HG03064 (cell line): Measurements from ENCODE around the gene DHX35.

Experiments used
- ATAC-seq: cut with Tn5 transposase; IDR thresholded peaks from one replicate; pipeline ENCODE4 v1.9.1; 2021; ENCODE audit warnings: low read depth; ENCODE audit not compliant: unreplicated experiment

The DHX35 gene

DNA sequence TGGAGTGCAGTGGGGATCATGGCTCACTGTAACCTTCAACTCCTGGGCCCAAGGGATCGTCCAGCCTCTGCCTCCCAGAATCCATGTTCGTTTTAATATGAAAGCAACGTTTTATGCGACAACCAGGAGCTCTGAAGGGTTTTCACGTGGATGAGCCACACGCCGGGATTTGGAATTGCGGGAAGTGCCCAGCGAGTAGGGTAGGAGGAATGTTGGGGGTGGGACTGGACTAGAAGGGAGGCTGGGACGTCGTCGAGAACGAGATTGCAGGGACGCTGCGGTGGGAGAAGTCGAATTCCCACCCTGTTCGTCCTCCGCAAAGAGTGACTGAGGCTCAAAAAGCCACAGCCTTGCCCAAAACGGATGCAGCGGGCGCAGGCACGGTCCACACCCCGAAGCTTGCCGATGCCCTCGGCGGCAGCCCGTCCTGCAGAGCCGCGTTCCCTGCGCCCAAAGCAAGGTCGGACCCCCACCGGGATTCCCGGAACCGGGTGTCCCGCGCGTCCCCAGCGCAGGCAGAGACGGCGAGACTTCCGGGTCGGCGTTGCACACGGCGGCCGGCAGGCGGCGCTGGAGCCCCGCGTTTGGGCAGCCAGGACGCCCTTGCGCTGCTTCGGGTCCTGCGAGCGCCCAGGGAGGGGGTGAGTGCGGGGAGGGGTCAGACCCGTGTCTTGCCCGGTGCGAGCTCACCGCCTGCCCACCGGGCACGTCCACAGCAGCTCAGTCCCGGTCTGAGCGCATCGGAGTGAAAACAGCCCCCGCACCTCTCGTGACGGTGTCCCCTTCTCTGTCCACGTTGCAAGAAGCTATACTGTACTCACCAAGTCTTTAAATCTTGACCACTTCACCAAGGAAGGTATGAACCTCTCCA, 87.8 kb downstream of the DHX35 start:
- peak; percentile 80 for ATAC-seq

GRCh38 chr20:39050555-39050902, 88.4 kb downstream of the DHX35 start:
- no peak for ATAC-seq

- no peak for ATAC-seq
Measured at GRCh38 chr20:39052676-39053075, 90.5 kb downstream of the DHX35 start.

GRCh38 chr20:39057143-39057542, 95.0 kb downstream of the DHX35 start:
- ATAC-seq: no peak

DNA sequence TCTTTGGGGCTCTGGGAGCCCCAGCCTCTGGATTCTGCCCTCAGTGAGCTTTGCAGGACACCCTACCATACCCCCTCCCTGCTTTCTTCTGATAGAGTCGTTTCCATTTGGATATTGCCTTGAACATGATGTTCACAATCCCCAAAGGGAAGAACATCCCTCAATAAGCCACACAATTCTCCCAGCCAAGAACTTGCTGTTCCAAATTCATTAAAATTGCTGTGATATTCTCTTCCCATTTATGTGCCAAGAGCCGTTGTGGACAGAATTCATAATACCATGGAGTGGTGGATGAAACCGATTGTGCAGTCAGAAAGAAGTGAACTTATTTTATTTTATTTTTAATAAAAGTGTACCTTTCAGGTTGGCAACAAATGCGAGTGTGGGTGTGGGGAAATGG, 95.8 kb downstream of the DHX35 start:
- no peak for ATAC-seq

DNA sequence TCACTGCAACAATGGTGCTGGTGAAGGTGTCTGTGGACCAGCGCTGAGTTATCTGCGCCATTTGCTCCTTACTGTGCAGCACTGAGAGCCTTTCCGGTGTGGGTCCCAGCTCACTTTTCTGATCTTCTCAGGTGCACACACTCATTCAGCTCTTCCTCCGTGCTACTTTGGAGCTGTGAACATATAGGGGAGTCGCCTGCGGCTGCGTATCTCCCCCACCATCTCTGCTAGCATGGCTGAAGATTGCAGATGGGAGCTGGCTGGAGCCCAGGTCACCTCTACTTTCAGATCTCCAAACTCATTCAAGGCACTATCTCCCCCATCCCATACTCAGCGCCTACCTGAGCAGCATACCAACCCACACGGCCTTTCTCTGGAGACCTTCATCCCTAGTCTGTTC, 96.9 kb downstream of the DHX35 start:
- ATAC-seq: no peak

DNA sequence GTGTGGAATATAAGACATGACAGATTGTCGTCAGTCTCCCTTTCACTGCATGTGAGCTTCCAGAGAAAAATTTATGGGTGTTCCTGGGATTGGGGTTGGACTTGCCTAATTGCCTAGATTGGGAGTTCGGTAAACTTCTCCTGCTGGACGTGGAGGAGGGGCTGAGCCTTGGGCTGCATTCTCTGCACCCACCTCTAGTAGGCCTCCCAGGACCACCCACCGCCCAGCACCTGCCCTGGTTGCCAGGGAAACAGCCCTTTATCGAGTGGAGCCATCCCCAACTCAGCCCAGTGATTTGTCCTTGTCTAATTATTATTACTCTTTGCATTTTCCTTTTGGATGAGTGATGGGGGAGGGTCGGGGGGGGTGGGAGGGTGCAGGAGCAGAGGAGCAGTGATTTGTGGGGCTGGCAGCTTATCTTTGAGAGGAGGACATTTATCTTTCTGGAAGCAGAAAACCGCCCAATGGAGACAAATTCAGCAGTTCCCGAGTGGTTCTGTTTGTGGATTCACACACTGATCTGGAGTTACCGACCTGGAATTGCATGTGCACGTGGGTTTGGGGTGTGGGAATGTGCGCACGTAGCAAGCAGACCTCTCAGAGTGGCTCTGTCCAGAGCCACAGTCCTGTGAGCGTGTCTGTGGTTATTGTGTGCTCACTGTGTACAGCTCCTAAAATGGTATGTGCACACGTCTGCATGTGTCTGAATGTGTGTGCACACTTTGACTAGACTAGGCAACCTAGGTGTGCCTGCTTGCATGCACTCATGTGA, 104.5 kb downstream of the DHX35 start:
- ATAC-seq: no peak

DNA sequence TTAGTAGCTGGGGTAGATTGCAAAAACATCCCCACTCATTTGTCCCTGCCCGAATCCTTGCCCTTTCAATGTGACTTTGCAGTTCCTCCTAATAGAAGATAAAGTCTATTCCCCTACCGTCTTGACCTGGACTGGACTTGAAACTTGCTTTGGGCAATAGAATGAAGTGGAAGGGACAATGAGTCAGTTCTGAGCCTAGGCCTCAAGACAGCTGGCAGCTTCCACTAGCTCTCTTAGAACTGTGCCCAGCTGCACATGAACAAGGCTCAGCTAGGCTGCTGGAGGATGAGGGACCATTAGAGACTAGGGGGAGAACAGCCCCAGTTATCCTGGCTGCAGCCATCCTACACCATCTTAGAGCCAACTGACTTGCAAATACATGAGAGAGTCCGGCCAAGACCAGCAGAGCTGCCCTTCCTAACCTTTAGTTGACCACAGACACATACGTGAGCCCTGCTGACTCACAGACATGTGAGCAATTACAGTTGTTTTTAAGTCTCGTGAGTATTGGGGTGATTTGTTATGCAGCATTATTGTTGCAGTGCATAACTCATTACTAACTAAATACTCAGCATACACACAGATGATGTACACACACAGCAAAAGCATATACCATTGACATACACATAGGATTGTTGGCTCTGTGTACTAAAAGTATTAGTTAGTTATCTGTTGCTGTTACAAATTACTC, 105.5 kb downstream of the DHX35 start:
- no peak for ATAC-seq

DNA sequence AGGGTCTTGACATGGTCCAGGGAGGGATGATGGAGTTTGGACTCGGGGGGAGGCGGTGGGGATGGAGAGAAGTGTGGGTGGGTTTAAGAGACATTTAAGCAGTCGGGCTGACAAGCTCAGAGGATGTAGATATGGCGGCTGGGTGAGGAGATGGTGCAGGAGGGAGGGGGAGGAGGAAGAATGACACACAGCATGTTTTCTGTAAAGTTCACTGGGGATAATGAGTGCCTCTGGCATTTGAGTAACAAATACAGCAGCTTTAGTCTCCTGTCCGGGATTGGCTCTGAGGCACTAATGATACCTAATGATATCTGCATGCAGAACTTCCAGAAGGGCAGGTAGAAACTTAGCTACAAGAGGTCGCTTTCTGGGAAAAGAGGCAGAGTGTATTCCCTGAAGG, 107.8 kb downstream of the DHX35 start:
- ATAC-seq: no peak

- no peak for ATAC-seq
Measured at GRCh38 chr20:39070484-39071231, 108.5 kb downstream of the DHX35 start.

DNA sequence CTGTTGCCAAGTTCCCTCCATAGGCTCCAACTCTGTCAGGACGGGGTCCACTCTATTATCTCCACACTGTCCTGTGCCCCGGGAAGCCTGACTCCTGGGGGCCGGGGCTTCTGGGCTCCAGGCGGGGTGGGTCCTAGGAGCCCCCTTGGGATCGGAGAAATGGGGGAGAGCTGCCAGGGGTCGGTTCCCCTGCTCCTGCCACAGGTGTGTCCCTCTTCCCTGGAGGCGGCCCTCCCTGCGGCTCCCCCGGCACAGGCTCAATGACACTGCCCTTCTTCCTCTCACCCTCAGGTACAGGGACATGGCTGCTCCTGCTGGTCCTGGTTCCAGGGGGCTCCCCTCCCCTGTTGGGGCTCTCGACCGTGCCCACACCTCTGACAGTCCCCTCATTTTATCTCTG, 110.0 kb downstream of the DHX35 start:
- ATAC-seq: no peak

- ATAC-seq: no peak
Measured at GRCh38 chr20:39072653-39073052, 110.5 kb downstream of the DHX35 start.

DNA sequence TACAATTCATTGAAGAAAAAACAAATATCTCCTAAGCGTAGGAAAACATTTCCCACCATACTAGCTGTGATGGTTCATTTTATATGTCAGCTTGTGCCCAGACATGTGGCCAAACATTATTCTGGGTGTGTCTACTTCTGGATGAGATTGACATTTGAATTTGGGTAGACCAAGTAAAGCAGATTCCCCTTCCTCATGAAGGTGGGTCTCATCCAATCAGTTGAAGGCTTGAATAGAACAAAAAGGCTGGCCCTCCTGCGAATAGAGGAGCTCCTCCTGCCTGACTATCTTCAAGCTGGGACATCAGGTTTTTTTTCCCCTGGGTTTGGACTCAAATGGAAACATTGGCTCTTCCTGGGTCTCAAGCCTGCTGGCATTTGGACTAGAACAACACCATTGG, 113.6 kb downstream of the DHX35 start:
- no peak for ATAC-seq

- ATAC-seq: no peak
Measured at GRCh38 chr20:39076958-39077357, 114.8 kb downstream of the DHX35 start.

- ATAC-seq: no peak
Measured at GRCh38 chr20:39080326-39080725, 118.2 kb downstream of the DHX35 start.

DNA sequence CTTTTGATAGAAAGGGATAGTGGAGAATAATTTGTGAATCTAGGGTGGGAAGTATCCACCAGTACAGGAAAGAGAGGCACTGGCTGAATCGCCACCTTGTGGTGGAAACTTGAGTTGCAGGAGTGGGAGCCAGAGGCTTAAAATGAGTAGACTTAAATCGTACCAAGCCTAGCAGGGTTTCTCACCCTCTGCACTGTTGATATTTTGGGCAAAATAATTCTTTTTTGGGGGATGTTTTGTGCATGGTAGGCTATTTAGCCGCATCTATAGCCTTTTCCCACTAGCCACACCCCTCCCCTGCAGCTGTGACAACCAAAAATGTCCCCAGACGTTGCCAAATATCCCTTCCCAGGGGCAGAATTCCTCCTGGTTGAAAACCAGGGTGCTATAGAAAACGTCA, 119.1 kb downstream of the DHX35 start:
- no peak for ATAC-seq

DNA sequence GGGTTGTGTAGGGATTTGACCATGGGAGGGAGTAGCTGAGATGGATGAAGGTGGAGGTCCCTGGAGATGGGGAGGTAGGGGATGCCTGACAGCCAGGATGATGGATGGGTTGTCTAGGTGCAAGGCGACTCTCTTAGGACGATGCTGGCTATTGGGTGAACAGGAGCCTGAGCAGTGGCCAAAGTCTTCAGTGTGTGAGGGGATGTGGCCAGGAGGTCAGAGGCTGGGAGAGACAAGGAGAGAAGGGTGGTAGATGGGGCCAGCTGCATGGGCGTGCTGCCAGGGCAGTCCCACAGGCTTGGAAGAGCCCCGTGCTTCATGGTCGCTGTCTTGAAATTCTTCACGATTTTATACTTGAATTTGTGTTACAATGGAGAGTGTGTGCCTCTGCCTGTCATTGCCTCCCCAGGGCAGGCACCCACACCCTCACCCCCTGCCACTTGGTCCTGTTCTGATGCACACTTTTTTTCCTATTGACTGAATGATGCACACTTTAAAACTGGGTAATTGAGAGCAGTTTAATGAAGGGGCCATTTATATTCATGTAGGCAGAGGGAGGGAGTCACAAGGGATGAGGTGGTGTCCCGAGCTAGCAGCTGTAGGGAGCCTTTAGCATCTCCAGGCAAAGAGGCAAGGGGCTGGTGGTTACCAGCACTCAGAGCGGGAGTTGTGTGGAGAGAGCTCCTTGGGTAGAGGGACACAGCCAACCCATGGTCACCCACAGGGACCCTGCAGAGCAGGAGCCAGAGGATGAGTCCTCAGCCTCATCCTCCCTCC, 120.7 kb downstream of the DHX35 start:
- ATAC-seq: no peak

DNA sequence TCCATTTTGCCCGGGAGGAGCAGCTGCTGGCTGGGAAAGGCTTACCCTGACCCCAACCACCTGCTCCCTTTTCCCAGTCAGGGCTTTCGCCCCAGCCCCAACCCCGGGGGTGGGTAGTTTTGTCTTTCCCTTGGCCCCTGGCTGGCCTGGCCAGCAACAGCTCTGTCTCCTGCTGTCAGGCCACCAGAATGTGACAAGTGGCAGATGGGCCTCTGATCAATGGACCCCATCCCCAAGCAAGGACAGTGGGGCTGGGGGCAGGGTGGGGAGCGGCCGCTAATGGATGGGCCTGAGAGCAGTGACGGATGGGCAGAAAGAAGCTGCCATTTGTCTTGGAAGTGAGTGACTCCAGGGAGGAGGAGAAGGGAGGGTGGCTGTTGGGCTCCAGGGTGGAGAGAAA, 121.6 kb downstream of the DHX35 start:
- ATAC-seq: no peak

DNA sequence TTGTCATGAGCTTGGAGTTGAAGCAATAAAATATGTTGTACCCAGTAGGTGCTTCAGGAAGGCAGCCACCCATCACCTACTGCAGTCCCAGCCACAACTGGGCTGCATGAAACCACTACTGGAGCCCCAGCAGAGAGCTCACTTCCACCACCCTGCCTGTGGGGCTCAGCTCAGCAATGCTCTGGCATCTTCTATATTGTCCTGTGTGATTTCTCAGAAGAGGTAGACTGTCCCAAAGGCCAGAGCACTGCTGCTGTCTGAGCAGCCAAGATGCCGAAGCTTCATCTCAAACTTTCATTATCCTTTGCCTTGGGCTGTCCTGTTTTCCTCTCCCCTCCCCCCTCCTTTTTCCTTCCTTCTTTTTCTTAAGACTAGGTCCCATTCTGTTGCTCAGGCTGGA, 126.9 kb downstream of the DHX35 start:
- no peak for ATAC-seq
